DOHH2 (cell line): ENCODE measurements around the gene MTFMT.

Experiments
- H3F3A ChIP-seq: fragments of 200-600 bp; sonication (generic), shearing (Covaris generic); 2 replicates; pipeline ENCODE4 v1.6.0; 2016; ENCODE audit warnings: antibody characterized with exemption, mild to moderate bottlenecking; ENCODE audit not compliant: control insufficient read depth, insufficient read depth
- H3K27ac ChIP-seq: fragments of 200-600 bp; sonication (generic); 2 replicates; pipeline ENCODE4 v1.5.1; 2014; ENCODE audit warnings: low read depth, mild to moderate bottlenecking, low read length, moderate library complexity
- H3K27me3 ChIP-seq: fragments of 200-600 bp; sonication (generic); 2 replicates; pipeline ENCODE4 v1.6.1; 2014; ENCODE audit warnings: mild to moderate bottlenecking, low read length, mixed read lengths; ENCODE audit not compliant: control insufficient read depth
- H3K36me3 ChIP-seq: fragments of 200-600 bp; sonication (generic); 2 replicates; pipeline ENCODE4 v1.6.1; 2014; ENCODE audit warnings: mild to moderate bottlenecking, low read length, moderate library complexity, mixed read lengths; ENCODE audit not compliant: control insufficient read depth
- H3K4me1 ChIP-seq: fragments of 200-600 bp; sonication (generic); 2 replicates; pipeline ENCODE4 v1.6.1; 2014; ENCODE audit warnings: mild to moderate bottlenecking, low read length, mixed read lengths; ENCODE audit not compliant: control insufficient read depth
- H3K4me2 ChIP-seq: fragments of 200-600 bp; sonication (generic); 2 replicates; pipeline ENCODE4 v1.6.0; 2014; ENCODE audit warnings: mild to moderate bottlenecking, low read length, moderate library complexity
- H3K4me3 ChIP-seq: fragments of 200-600 bp; sonication (generic); 2 replicates; pipeline ENCODE4 v1.5.1; 2014; ENCODE audit warnings: mild to moderate bottlenecking, low read length, mixed read lengths
- H3K79me2 ChIP-seq: fragments of 200-600 bp; sonication (generic); 2 replicates; pipeline ENCODE4 v1.6.1; 2014; ENCODE audit warnings: mild to moderate bottlenecking, low read length, mixed read lengths; ENCODE audit not compliant: control insufficient read depth
- H3K9me2 ChIP-seq: fragments of 200-600 bp; sonication (generic); replicated peaks from 2 replicates; pipeline ENCODE4 v1.6.1; 2014; ENCODE audit warnings: mild to moderate bottlenecking, low read length, mixed read lengths; ENCODE audit not compliant: control insufficient read depth
- H3K9me3 ChIP-seq: fragments of 200-600 bp; sonication (generic); 2 replicates; pipeline ENCODE4 v1.6.1; 2014; ENCODE audit warnings: antibody characterized with exemption, low read length, mixed read lengths; ENCODE audit not compliant: control insufficient read depth, insufficient read depth
- H4K20me1 ChIP-seq: fragments of 200-600 bp; sonication (generic); 2 replicates; pipeline ENCODE4 v1.6.0; 2014; ENCODE audit warnings: low read depth, mild to moderate bottlenecking, antibody characterized with exemption, low read length, moderate library complexity; ENCODE audit not compliant: control insufficient read depth, insufficient read depth
- EZH2phosphoT487 ChIP-seq: fragments of 200-600 bp; sonication (generic); IDR thresholded peaks from 2 replicates; pipeline ENCODE4 v1.6.1; 2017; ENCODE audit warnings: borderline replicate concordance, mild to moderate bottlenecking, antibody characterized with exemption, low read length, moderate library complexity, mixed read lengths
- TF ChIP-seq, protein P1 (sequence below): fragments of 200-600 bp; sonication (generic); IDR thresholded peaks from one replicate; pipeline ENCODE4 v1.5.1; 2014; ENCODE audit warnings: antibody characterized with exemption, mild to moderate bottlenecking, low read depth, low read length; ENCODE audit not compliant: poor library complexity, severe bottlenecking

The MTFMT gene

DNA sequence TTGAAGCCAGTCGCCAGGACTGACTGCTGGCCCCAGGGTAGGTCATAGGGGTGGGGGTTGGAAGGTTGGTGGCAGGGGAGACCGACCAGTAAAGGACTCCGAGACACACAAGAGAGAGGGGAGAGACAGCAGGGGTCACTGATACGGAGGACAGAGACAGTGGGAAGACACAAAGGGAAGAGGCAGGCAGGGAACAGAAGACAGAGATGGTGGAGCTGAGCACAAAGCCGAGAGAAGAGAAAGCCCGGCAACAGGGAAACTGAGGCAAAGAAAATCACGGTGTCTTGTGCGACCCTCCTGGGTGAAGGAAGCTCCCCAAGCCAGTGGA is 37.8 kb upstream of the MTFMT start:
- TF ChIP-seq, protein P1, sequence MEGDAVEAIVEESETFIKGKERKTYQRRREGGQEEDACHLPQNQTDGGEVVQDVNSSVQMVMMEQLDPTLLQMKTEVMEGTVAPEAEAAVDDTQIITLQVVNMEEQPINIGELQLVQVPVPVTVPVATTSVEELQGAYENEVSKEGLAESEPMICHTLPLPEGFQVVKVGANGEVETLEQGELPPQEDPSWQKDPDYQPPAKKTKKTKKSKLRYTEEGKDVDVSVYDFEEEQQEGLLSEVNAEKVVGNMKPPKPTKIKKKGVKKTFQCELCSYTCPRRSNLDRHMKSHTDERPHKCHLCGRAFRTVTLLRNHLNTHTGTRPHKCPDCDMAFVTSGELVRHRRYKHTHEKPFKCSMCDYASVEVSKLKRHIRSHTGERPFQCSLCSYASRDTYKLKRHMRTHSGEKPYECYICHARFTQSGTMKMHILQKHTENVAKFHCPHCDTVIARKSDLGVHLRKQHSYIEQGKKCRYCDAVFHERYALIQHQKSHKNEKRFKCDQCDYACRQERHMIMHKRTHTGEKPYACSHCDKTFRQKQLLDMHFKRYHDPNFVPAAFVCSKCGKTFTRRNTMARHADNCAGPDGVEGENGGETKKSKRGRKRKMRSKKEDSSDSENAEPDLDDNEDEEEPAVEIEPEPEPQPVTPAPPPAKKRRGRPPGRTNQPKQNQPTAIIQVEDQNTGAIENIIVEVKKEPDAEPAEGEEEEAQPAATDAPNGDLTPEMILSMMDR, result no peak
- no peak for TF ChIP-seq EZH2phosphoT487
- Histone ChIP-seq H3K79me2 (no peaks in the 10 kb centered on the region), H3K9me2 (no peaks in the 10 kb centered on the region), H3K36me3 (no peaks in the 10 kb centered on the region), H3F3A (no peaks in the 10 kb centered on the region), H3K4me3 (no peak overlapping the region), H4K20me1 (no peaks in the 10 kb centered on the region), H3K27me3 (peaks cover 16% of the 10 kb centered on the region), H3K4me2 (no peak overlapping the region), H3K9me3 (no peaks in the 10 kb centered on the region), H3K4me1 (peaks cover 9% of the 10 kb centered on the region), H3K27ac (no peak overlapping the region)

DNA sequence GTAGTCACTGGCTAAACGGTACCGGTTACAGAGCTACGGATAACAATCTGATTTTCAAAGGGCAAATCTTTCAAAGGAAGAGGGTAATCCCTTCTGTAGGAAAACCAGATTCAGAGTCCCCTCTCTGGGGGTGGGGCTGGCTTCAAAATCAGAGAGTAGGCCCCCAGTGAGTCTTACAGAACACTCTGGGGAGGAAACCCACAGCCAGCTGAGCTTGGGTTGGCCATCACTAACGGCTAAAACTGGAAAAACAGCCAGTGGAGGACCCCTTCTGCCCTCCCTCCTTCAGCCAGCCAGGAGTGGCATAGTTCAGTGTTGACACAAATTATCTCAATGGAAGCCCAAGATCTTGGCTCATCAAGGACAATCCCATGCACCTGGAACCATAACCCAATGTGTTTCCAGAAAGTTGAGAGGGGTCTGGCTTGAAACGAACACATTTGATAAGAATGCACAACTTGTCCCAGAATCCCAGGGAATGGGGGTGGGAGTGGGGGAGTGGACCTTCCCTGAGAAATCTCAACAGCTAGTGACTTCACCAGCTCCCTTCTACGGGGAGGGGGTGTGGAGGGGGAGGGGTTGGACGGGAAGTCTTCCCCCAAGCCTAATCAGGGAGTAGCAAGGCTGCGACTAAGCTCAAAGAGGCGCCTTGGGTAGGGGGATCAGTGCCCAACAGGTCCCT is 37.3 kb upstream of the MTFMT start:
- peaks cover 4% of the 10 kb centered on the region for H3K4me1 ChIP-seq
- no peaks in the 10 kb centered on the region for H3K79me2 ChIP-seq
- H3F3A ChIP-seq, result no peaks in the 10 kb centered on the region
- no peaks in the 10 kb centered on the region for H3K36me3 ChIP-seq
- no peaks in the 10 kb centered on the region for H3K9me3 ChIP-seq
- peaks cover 16% of the 10 kb centered on the region for H3K27me3 ChIP-seq
- TF ChIP-seq, protein P1, result no peak
- no peak for TF ChIP-seq EZH2phosphoT487
- no peaks in the 10 kb centered on the region for H3K9me2 ChIP-seq
- no peak overlapping the region for H3K27ac ChIP-seq
- H3K4me2 ChIP-seq, result no peak overlapping the region
- H3K4me3 ChIP-seq, result no peak overlapping the region
- H4K20me1 ChIP-seq, result no peaks in the 10 kb centered on the region

DNA sequence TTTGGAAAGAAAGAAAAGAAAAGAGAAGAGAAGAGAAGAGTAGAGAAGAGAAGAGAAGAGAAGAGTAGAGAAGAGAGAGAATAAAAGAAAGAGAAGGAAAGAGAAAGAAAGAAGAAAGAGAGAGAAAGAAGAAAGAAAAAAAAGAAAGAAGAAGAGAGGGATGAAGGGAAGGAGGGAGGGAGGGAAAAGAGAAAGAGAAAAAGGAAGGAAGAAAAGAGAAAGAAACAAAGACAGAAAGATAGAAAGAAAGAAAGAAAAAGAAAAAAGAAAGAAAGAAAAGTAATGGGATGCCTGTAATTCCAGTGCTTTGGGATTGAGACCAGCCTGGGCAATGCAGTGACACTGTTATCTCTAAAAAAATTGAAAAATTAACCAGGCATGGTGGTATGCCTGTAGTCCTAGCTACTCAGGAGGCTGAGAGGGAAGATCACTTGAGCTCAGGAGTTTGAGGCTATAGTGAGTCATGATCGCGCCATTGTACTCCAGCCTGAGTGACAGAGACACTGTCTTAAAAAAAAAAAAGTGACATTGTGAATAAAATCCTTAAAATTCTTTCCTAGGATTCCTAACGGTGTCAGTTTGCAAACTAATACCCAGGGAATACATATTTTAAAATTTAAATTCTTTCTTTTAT is 36.7 kb upstream of the MTFMT start:
- no peak overlapping the region for H3K27ac ChIP-seq
- H3K79me2 ChIP-seq, result no peaks in the 10 kb centered on the region
- TF ChIP-seq, protein P1, result no peak
- TF ChIP-seq EZH2phosphoT487, result no peak

More for the DNA sequence above, 36.7 kb upstream of the MTFMT start:
- H3K4me1 ChIP-seq, result no peaks in the 10 kb centered on the region
- H3F3A ChIP-seq, result no peaks in the 10 kb centered on the region
- no peaks in the 10 kb centered on the region for H4K20me1 ChIP-seq
- no peak overlapping the region for H3K4me2 ChIP-seq
- H3K9me2 ChIP-seq, result no peaks in the 10 kb centered on the region
- no peaks in the 10 kb centered on the region for H3K9me3 ChIP-seq
- peaks cover 16% of the 10 kb centered on the region for H3K27me3 ChIP-seq
- no peak overlapping the region for H3K4me3 ChIP-seq
- no peaks in the 10 kb centered on the region for H3K36me3 ChIP-seq
